Transverse colon (tissue), 4 donors: Measurements from ENCODE around the gene UCK2. TPM values are rescaled to one million over a fixed set of nuclear protein-coding genes. Genes with fewer than 3 reads are reported as not detected.

Experiments
- DNase-seq: peaks from one replicate; pipeline ENCODE4 v3.0.0-alpha.2; 2019
- H3K27ac ChIP-seq, 4 donors: fragments of 200-600 bp; sonication (generic); 2 replicates each; pipeline ENCODE4 v1.5.1; 2016 to 2018; ENCODE audit warnings: inconsistent platforms in 4 of 4
- H3K27me3 ChIP-seq: fragments of 200-600 bp; sonication (generic); 2 replicates; pipeline ENCODE4 v1.5.1; 2017; ENCODE audit warnings: inconsistent platforms
- H3K36me3 ChIP-seq, 4 donors: fragments of 200-600 bp; sonication (generic); 2 replicates each; pipeline ENCODE4 v1.5.1; 2017 to 2019; ENCODE audit warnings: inconsistent platforms in 4 of 4
- H3K4me1 ChIP-seq, 4 donors: fragments of 200-600 bp; sonication (generic); 2 replicates each; pipeline ENCODE4 v1.5.1; 2017 to 2020; ENCODE audit warnings: inconsistent platforms in 4 of 4
- H3K4me3 ChIP-seq, 4 donors: fragments of 200-600 bp; sonication (generic); 1 replicate in 1 of 4; 2 replicates in 3 of 4; pipeline versions ENCODE4 v1.5.1 to v1.6.1; 2017 to 2019; ENCODE audit warnings: inconsistent platforms in 4 of 4
- H3K9me3 ChIP-seq, 2 donors: fragments of 200-600 bp; sonication (generic); 2 replicates each; pipeline ENCODE4 v1.5.1; 2017 to 2019; ENCODE audit warnings: inconsistent platforms in 2 of 2
- EP300 ChIP-seq: sonication (generic); formaldehyde crosslinking; IDR thresholded peaks from one replicate; pipeline ENCODE4 v1.6.1; 2017; ENCODE audit warnings: antibody characterized with exemption, low read depth
- POLR2A ChIP-seq: fragments of 450-650 bp; IDR thresholded peaks from one replicate; pipeline ENCODE4 v1.6.1; 2016; ENCODE audit warnings: antibody characterized with exemption, mild to moderate bottlenecking, moderate library complexity
- POLR2AphosphoS5 ChIP-seq, 3 donors: sonication (generic); formaldehyde crosslinking; IDR thresholded peaks; one replicate each; pipeline ENCODE4 v1.6.1; 2016; ENCODE audit warnings: antibody characterized with exemption in 3 of 3
- WGBS, 2 donors: methylation state at CpG; one replicate each; pipeline ENCODE4 v1.1.5; 2018; ENCODE audit warnings: low coverage in 1 of 2; 5-methylcytosine and 5-hydroxymethylcytosine counted together
- in situ Hi-C, 4 donors: fragments of 200-750 bp; cut with MboI; loops; one replicate each; pipeline versions ENCODE4 v1.15.0 to v1.15.1; 2017; ENCODE audit warnings: low sequenced_read_pairs in 3 of 4, low pct_ligation_motif_present in 1 of 4, low pct_unique_long_range_greater_than_20kb in 1 of 4
- intact Hi-C: fragments of 100-400 bp; cut with DNase I; formaldehyde crosslinking; loops from one replicate; pipeline ENCODE4 v1.15.1; 2023; ENCODE audit warnings: low total_unique reads
- total RNA-seq, 4 donors: library from RNA; depleted of rRNA; stranded (reverse); fragments of >200 nt; gene quantifications; one replicate each; pipeline ENCODE4 v1.1.0, GENCODE V29; 2016
- TF ChIP-seq, protein P1 (sequence below), 5 experiments: fragments of 200-600 bp in 3 of 5; fragments of 450-650 bp in 2 of 5; sonication (generic) in 3 of 5; IDR thresholded peaks; 1 replicate in 2 of 5; 2 replicates in 3 of 5; pipeline ENCODE4 v1.5.1; 2016 to 2017; ENCODE audit warnings: antibody characterized with exemption in 5 of 5, inconsistent platforms in 3 of 5, mild to moderate bottlenecking in 2 of 5, moderate library complexity in 1 of 5

The UCK2 gene
- total RNA-seq, 4 donors from 2014 or later = 18.9 to 96.5 (median 69.7) TPM

DNA sequence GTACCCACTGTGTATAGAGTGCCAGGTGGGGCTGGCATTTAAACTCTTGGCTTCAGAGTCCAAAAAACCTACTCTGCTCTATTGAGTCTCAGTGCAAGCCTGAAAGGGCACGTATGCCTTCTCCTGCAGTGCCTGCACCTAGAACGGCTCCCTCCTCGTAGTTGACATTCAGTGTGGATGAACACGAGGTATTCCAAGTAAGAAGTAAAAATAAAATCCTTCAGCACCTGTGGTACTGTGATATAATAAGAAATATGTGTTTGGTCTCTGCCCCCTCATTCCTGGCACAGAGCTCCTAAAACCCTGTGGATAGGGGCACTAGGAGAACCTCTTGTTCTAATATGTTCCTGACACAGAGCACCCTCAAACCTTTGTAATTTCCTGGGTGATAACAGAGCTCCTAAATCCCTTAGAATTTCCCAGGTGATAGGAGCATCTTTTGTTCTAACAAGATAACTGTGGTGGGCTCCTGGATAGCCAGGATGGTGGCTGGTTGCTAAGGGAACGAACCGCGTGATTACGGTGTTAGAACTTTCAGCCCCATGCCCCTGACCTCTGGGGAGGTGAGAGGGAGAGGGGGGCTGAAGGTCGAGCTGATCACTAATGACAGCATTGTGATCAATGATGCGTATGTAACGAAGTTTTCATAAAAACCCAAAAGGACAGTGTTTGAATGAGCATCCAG, 16.8 kb downstream of the UCK2 start:
- H3K27ac ChIP-seq = no peak overlapping the region
- in situ Hi-C loops (no loop called here), intact Hi-C loops (no loop called here)

GRCh38 chr1:165844933-165845332, 17.5 kb downstream of the UCK2 start:
- DNase-seq = no peak
- Histone ChIP-seq H3K9me3 (no peaks in the 10 kb centered on the region), H3K4me3 (no peak overlapping the region), H3K27ac (no peak overlapping the region), H3K36me3 (no peaks in the 10 kb centered on the region), H3K27me3 (no peaks in the 10 kb centered on the region), H3K4me1 (peaks cover 3 to 29% (median 10%) of the 10 kb centered on the region in 4 donors)
- TF ChIP-seq EP300 (no peak), POLR2A (no peak), POLR2AphosphoS5 (IDR thresholded peaks at IDR 0.05) (no peak)
- TF ChIP-seq, protein P1, sequence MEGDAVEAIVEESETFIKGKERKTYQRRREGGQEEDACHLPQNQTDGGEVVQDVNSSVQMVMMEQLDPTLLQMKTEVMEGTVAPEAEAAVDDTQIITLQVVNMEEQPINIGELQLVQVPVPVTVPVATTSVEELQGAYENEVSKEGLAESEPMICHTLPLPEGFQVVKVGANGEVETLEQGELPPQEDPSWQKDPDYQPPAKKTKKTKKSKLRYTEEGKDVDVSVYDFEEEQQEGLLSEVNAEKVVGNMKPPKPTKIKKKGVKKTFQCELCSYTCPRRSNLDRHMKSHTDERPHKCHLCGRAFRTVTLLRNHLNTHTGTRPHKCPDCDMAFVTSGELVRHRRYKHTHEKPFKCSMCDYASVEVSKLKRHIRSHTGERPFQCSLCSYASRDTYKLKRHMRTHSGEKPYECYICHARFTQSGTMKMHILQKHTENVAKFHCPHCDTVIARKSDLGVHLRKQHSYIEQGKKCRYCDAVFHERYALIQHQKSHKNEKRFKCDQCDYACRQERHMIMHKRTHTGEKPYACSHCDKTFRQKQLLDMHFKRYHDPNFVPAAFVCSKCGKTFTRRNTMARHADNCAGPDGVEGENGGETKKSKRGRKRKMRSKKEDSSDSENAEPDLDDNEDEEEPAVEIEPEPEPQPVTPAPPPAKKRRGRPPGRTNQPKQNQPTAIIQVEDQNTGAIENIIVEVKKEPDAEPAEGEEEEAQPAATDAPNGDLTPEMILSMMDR (IDR thresholded peaks at IDR 0.05) = no peak
- 33 to 88% methylated on average over 1 to 6 of the region's 6 CpGs for WGBS, 2 donors
- intact Hi-C loops (no loop called here), in situ Hi-C loops (no loop called here)

More for the DNA sequence above, 16.8 kb downstream of the UCK2 start:
- no peaks in the 10 kb centered on the region for H3K36me3 ChIP-seq
- 79% methylated on average over 11 of the region's 11 CpGs; no CpG with 5 or more reads in 1 of the 2 donors for WGBS, 2 donors
- H3K9me3 ChIP-seq = no peaks in the 10 kb centered on the region
- no peaks in the 10 kb centered on the region for H3K27me3 ChIP-seq
- no peak overlapping the region for H3K4me3 ChIP-seq
- H3K4me1 ChIP-seq = peaks cover 0 to 22% (median 8%) of the 10 kb centered on the region in 4 donors
- DNase-seq = no peak
- no peak for TF ChIP-seq EP300

DNA sequence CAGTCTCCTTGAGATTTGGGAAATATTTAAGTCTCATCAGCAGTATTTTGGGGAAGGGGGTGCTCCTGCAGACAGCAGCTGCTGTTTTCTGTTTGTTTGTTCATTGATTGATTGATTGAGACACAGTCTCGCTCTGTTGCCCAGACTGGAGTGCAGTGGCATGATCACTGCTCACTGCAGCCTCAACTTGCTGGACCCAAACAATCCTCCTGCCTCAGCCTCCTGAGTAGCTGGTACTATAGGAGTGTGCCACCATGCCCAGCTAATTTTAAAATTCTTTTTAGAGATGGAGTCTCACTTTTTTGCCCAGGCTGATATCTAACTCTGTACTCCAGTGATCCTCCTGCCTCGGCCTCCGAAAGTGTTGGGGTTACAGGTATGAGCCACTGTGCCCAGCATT, 18.2 kb downstream of the UCK2 start:
- H3K4me1 ChIP-seq = peaks cover 3 to 30% (median 10%) of the 10 kb centered on the region in 4 donors
- H3K27ac ChIP-seq = no peak overlapping the region
- H3K9me3 ChIP-seq = no peaks in the 10 kb centered on the region
- TF ChIP-seq POLR2AphosphoS5 (IDR thresholded peaks at IDR 0.05) (no peak), EP300 (no peak), POLR2A (no peak)
- TF ChIP-seq, protein P1 (IDR thresholded peaks at IDR 0.05) = no peak
- H3K27me3 ChIP-seq = no peaks in the 10 kb centered on the region
- DNase-seq = no peak
- no peak overlapping the region for H3K4me3 ChIP-seq
- WGBS, 2 donors = 100% methylated on average over 1 to 3 of the region's 3 CpGs
- intact Hi-C loops = no loop called here
- in situ Hi-C loops = no loop called here
- H3K36me3 ChIP-seq = no peaks in the 10 kb centered on the region

DNA sequence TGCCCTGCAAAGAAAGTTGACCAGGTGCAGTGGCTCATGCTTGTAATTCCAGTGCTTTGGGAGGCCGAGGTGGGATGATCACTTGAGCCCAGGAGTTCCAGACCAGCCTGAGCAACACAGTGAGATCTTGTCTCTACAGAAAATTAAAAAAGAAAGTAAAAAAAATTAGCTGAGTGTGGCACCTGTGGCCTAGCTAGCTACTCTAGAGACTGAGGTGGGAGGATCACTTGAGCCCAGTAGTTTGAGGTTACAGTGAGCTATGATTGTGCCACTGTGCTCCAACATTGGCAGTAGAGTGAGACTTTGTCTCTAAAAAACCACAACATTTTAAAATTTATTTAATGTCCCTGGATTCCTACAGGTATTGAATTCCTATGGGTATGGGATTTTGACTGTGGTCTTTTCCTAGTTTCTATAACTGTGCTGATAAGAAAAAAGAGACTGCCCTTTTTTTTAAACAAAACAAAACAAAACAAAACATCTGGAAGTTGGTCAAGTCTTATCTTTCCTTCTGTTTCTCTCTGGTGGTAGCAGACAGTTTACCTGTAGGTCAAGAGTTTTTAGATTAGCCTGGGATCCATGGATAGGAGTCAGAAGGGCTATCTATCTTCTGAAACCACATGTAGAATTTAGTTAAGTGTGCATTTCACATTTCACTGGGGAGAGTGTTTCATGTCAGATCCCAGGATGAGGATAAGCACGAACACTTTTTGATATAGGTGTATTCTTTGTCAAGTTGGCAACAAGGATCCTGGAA, 18.8 kb downstream of the UCK2 start:
- no peaks in the 10 kb centered on the region for H3K27me3 ChIP-seq
- WGBS, 2 donors = 82 to 83% methylated on average over 2 of the region's 2 CpGs
- H3K9me3 ChIP-seq = no peaks in the 10 kb centered on the region
- H3K27ac ChIP-seq = no peak overlapping the region
- H3K4me1 ChIP-seq = peaks cover 3 to 30% (median 10%) of the 10 kb centered on the region in 4 donors
- TF ChIP-seq POLR2AphosphoS5 (IDR thresholded peaks at IDR 0.05) = no peak
- no peak for DNase-seq
- intact Hi-C loops = no loop called here
- H3K36me3 ChIP-seq = no peaks in the 10 kb centered on the region
- no peak overlapping the region for H3K4me3 ChIP-seq
- in situ Hi-C loops = no loop called here

DNA sequence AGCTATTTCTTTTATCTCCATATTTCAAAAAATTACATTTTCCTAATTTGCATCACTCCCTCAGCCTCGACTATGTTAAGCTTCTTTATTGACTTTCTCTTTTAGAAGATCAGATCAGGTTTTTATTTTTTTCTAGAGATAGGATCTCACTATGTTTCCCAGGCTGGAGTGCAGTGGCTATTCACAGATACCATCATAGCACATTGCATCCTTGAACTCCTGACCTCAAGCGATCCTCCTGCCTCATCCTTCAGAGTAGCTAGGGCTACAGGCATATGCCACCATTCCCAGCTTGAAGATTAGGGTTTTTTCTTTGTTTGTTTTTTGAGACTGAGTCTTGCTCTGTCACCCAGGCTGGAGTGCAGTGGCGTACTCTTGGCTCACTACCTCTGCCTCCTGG, 20.1 kb downstream of the UCK2 start:
- H3K27me3 ChIP-seq = no peaks in the 10 kb centered on the region
- DNase-seq = no peak
- no peak overlapping the region for H3K4me3 ChIP-seq
- no peaks in the 10 kb centered on the region for H3K9me3 ChIP-seq
- in situ Hi-C loops = no loop called here
- H3K4me1 ChIP-seq = peaks cover 3 to 19% (median 6%) of the 10 kb centered on the region in 4 donors
- intact Hi-C loops = no loop called here
- TF ChIP-seq, protein P1 (IDR thresholded peaks at IDR 0.05) = no peak
- TF ChIP-seq POLR2AphosphoS5 (IDR thresholded peaks at IDR 0.05) (no peak), POLR2A (no peak), EP300 (no peak)
- WGBS, 2 donors = 89% methylated on average over 3 of the region's 3 CpGs
- no peaks in the 10 kb centered on the region for H3K36me3 ChIP-seq
- H3K27ac ChIP-seq = no peak overlapping the region
